ENCODE results near the gene TRIM2. TPM values are rescaled to one million over a fixed set of nuclear protein-coding genes. Genes with fewer than 3 reads are reported as not detected.
A peak's percentile ranks its signal among the peaks of the same experiment; 100 is the strongest.

Gene TRIM2
- total RNA-seq, 1 experiment from 2014 or later: 87.0 TPM

DNA sequence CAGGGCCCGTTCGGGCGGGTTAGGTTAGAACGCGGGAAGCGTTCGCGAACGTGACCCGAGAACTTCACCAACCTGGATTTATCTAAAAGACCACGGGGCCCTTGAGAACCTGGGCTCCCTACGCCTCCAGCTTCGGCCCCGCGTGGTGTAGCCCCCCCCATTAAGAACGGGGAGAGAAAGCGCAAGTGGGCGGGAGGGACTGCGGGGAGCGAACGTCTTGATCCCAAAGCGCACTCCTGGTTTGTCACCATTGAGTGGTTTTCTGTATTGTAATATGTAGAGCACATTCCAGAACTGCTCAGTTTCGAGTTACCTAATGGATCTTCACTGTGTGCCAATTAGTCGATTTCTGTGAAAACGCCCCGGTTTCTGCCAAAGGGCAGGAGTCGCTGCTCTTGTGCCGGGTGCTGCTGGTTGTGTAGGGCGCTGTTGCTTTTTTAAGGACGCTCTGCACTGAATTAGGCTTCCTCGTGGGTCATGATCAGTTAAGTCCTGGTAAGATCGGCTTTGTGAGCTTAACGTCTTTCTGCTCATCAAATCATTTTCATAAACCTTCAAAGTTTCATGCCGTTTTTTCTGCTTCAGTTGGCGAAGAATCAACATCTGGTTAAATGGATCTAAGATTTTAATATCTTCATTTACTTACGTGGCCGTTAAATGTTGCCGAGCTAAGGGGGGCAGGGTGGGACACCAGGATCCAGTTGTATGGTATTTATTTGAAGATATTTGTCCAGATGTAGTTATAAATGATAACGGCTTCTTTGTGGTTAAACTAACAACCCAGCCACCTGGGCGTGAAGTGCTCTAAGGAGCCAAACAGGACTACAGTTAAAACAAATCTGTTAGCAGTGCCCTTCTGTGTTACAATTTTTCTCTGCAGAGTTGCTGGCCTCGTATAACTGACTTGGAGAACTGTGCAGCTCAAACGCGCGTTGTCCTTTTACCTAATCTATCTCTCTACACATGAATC lies 141.1 kb downstream of the TRIM2 start:
- Histone ChIP-seq H3K36me3 (ENCODE audit: low read depth) (no peaks in the 10 kb centered on the region), H3K4me2 (peak overlapping the region; percentile 90), H3K9me2 (ENCODE audit: insufficient read depth) (no peaks in the 10 kb centered on the region), H3K27me3 (ENCODE audit: insufficient read depth, low read depth) (no peaks in the 10 kb centered on the region), H3K4me1 (replicated peaks; ENCODE audit: insufficient read depth) (peaks cover 34% of the 10 kb centered on the region), H4K20me1 (ENCODE audit: insufficient read depth) (no peaks in the 10 kb centered on the region), H3F3A (ENCODE audit: insufficient read depth, low read depth) (peaks cover 10% of the 10 kb centered on the region; the same call in 1 of the 2 replicates), H3K4me3 (peak overlapping the region; percentile 92), H2AFZ (peak overlapping the region; percentile 85), H3K9me3 (ENCODE audit: insufficient read depth, low read depth) (no peaks in the 10 kb centered on the region), H3K79me2 (ENCODE audit: low read depth) (peaks cover 45% of the 10 kb centered on the region), H3K27ac (peak overlapping the region; percentile 70)
- peak; percentile 33 to 67 for DNase-seq
- BruUV-seq (replicated peaks): TSS peak; percentile 50
- TF ChIP-seq CTCF (conservative IDR thresholded peaks at IDR 0.05) (no peak), EZH2 (IDR thresholded peaks at IDR 0.05; ENCODE audit: low read depth) (no peak)
- ChIA-PET CTCF (interaction anchor here (0.6 to 0.8 kb wide), 2 partner anchors 88 to 182 kb away, joined by 3 to 10 read pairs; no protein-coding TSS in a partner anchor), POLR2A (ENCODE audit: unreplicated experiment) (no interaction called here)
- intact Hi-C loops (cut with micrococcal nuclease; ENCODE audit: unreplicated experiment): loop anchor here (1.0 to 10.0 kb wide), 5 partner anchors 88 to 405 kb away; no protein-coding TSS in a partner anchor

DNA sequence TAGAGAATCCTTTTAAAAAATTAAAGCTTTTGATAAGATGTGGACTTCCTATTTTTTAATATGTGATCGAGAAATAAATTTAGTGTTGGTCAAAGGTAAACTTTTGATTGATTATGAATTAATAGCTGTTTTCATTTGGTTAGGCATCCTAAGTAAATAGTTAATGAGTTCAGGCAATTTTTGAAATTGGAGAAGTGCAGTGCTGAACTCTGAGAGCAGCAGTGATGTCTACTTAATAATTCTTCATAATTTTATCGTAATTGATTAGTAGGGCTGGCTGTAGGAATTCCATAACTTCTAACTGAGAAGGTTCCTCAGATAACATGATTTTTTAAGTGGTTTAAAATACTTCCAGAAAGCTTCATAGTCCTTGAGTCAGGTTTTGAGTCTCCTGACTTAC lies 141.8 kb downstream of the TRIM2 start:
- H3K4me2 ChIP-seq: peak overlapping the region; percentile 90
- no TSS peak for BruUV-seq (replicated peaks)
- no peaks in the 10 kb centered on the region for H4K20me1 ChIP-seq (ENCODE audit: insufficient read depth)
- H3K27ac ChIP-seq: peak overlapping the region; percentile 70
- H3K36me3 ChIP-seq (ENCODE audit: low read depth): no peaks in the 10 kb centered on the region
- H3K4me3 ChIP-seq: peak overlapping the region; percentile 92
- H2AFZ ChIP-seq: no peak overlapping the region
- DNase-seq: no peak
- H3K4me1 ChIP-seq (replicated peaks; ENCODE audit: insufficient read depth): peaks cover 34% of the 10 kb centered on the region
- H3K9me3 ChIP-seq (ENCODE audit: insufficient read depth, low read depth): no peaks in the 10 kb centered on the region
- no peaks in the 10 kb centered on the region for H3K27me3 ChIP-seq (ENCODE audit: insufficient read depth, low read depth)
- no peaks in the 10 kb centered on the region for H3K9me2 ChIP-seq (ENCODE audit: insufficient read depth)
- intact Hi-C loops (cut with micrococcal nuclease; ENCODE audit: unreplicated experiment): loop anchor here (10.0 kb wide), 1 partner anchor 299 kb away; no protein-coding TSS in a partner anchor
- H3F3A ChIP-seq (ENCODE audit: insufficient read depth, low read depth): peaks cover 10% of the 10 kb centered on the region; the same call in 1 of the 2 replicates
- peaks cover 45% of the 10 kb centered on the region for H3K79me2 ChIP-seq (ENCODE audit: low read depth)
- ChIA-PET CTCF (interaction anchor here (0.8 kb wide), 1 partner anchor 87 kb away, joined by 3 read pairs; no protein-coding TSS in a partner anchor), POLR2A (ENCODE audit: unreplicated experiment) (no interaction called here)
- no peak for TF ChIP-seq EZH2 (IDR thresholded peaks at IDR 0.05; ENCODE audit: low read depth)
- no peak for TF ChIP-seq CTCF (conservative IDR thresholded peaks at IDR 0.05)

DNA sequence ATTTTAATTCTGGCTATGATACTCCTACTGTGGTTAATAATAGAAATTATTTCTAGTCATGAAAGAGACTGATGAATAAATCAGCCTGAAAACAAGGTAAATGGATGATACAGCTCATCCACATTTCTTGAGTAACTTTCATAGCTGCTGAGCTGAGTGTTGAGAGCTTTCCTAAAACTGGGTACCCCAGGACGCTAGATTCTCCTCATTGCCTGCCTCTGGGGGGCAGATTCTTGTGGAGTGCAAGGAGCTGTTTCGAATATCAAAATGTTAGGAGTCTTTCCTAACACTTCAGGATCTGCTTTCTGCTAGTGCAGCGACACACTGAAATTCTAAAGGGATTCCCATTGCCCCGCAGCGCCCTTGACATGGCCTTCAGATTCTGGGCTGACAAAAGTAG lies 142.3 kb downstream of the TRIM2 start:
- ChIA-PET CTCF (interaction anchor here (0.6 kb wide), 1 partner anchor 143 kb away, joined by 5 read pairs; no protein-coding TSS in a partner anchor), POLR2A (ENCODE audit: unreplicated experiment) (no interaction called here)
- H4K20me1 ChIP-seq (ENCODE audit: insufficient read depth): no peaks in the 10 kb centered on the region
- H3K36me3 ChIP-seq (ENCODE audit: low read depth): no peaks in the 10 kb centered on the region
- intact Hi-C loops (cut with micrococcal nuclease; ENCODE audit: unreplicated experiment): loop anchor here (10.0 kb wide), 1 partner anchor 298 kb away; no protein-coding TSS in a partner anchor
- H3F3A ChIP-seq (ENCODE audit: insufficient read depth, low read depth): peaks cover 7% of the 10 kb centered on the region; the same call in 1 of the 2 replicates
- BruUV-seq (replicated peaks): no TSS peak
- no peaks in the 10 kb centered on the region for H3K27me3 ChIP-seq (ENCODE audit: insufficient read depth, low read depth)
- peak overlapping the region; percentile 90 for H3K4me2 ChIP-seq
- H3K4me3 ChIP-seq: peak overlapping the region; percentile 92; the same call in 1 of the 2 replicates
- H3K79me2 ChIP-seq (ENCODE audit: low read depth): peaks cover 45% of the 10 kb centered on the region
- no peak overlapping the region for H2AFZ ChIP-seq
- H3K4me1 ChIP-seq (replicated peaks; ENCODE audit: insufficient read depth): peaks cover 31% of the 10 kb centered on the region
- H3K27ac ChIP-seq: no peak overlapping the region
- no peak for TF ChIP-seq EZH2 (IDR thresholded peaks at IDR 0.05; ENCODE audit: low read depth)
- no peak for TF ChIP-seq CTCF (conservative IDR thresholded peaks at IDR 0.05)
- H3K9me2 ChIP-seq (ENCODE audit: insufficient read depth): no peaks in the 10 kb centered on the region
- no peak for DNase-seq
- H3K9me3 ChIP-seq (ENCODE audit: insufficient read depth, low read depth): no peaks in the 10 kb centered on the region

Measured in PC-9 (cell line).